Measurements from ENCODE around the gene ADAMTS2. TPM values are rescaled to one million over a fixed set of nuclear protein-coding genes. Genes with fewer than 3 reads are reported as not detected.

Gene ADAMTS2
- total RNA-seq, 3 donors from 2014 or later (not counting 1 experiment from before 2014, with no cell fraction given), result 0.28 TPM; not detected in 2

DNA sequence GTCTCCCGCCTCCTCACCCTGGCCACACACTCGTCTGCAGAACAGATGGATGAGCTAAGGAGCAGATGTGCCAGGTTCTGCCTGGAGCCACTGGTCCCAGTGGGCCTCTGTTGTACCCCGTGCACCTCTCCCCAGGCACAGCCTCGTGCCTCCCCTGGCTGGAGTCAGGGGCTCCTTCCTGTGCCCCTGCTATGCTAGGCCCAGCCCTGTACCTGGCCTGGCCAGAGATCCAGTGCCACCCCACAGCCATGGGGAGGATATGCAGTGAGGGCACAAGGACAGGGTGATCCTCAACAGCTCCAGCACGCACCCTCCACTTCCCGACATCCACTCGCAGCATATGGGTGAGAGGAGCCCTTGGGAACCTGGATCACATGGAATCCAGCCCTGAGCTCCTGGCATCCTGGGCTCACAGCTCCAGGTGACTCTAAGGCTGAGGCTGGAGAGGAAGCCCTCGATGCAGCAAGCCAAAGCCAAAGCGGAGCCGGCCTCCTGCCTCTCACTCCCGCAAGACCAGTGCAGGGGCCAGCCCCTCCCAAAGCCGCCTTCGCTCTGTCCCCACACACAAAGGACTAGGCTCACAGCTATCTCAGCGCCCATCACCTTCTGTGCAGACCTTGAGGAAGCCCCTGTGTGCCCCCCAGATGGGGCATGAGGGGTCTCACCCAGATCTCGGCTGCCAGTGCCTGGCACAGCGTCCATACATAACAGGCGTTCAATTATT lies 23.7 kb upstream of the ADAMTS2 start:
- no peaks in the 10 kb centered on the region for H3K27me3 Mint-ChIP-seq (ENCODE audit: low read depth in 2 of 2)
- 84% methylated on average over 17 of the region's 17 CpGs for WGBS (ENCODE audit: insufficient coverage)
- no peak overlapping the region for H3K4me3 Mint-ChIP-seq

DNA sequence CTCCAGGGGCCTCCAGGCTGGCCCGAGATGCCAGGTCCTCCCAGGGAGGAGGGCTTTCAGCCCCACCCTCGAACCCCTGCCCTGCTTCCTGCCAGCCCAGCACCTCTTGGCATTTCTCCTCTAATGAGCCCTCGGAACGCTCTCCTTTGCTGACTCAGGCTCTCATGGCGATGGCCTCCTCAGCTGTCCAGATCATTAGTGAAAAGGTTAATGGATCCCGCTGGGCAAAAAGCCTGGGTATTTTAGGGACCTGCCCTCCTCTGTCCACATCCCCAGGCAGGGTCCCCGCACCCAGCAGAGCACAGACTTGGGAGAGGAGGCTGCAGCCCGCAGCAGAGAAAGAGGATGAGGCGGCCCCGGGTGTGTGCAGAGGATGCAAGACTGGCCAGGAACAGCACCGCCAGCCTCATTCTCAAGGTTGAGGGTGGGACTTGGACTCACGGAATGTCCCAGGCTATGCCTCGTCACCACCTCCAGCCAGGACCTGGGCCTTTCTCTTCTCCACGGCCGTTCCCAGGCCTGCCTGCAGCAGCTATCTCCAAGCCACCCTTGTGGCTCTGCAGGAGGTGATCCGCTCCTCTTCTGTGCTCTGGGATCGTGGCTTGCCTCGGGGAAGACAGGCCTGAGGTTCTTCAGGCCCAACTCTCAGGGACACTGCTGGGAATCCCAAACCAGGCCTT lies 23.0 kb upstream of the ADAMTS2 start:
- no peak overlapping the region for H3K27ac ChIP-seq (ENCODE audit: low read length)
- H3K9me3 ChIP-seq (ENCODE audit: control insufficient read depth, insufficient read depth, low read length), result no peaks in the 10 kb centered on the region
- H3K4me1 ChIP-seq (ENCODE audit: control insufficient read depth, insufficient read depth, low read length), result no peaks in the 10 kb centered on the region
- 91% methylated on average over 18 of the region's 18 CpGs for WGBS (ENCODE audit: insufficient coverage)
- Mint-ChIP-seq H3K27me3 (ENCODE audit: low read depth in 2 of 2) (no peaks in the 10 kb centered on the region), H3K27ac (no peak overlapping the region), H3K4me3 (no peak overlapping the region), H3K36me3 (no peaks in the 10 kb centered on the region), H3K9me3 (no peaks in the 10 kb centered on the region), H3K4me1 (no peaks in the 10 kb centered on the region)
- no peak for ATAC-seq
- H3K27me3 ChIP-seq (ENCODE audit: control insufficient read depth, insufficient read depth, low read length), result no peaks in the 10 kb centered on the region
- H3K4me3 ChIP-seq (ENCODE audit: low read length), result no peak overlapping the region
- TF ChIP-seq, protein P1, sequence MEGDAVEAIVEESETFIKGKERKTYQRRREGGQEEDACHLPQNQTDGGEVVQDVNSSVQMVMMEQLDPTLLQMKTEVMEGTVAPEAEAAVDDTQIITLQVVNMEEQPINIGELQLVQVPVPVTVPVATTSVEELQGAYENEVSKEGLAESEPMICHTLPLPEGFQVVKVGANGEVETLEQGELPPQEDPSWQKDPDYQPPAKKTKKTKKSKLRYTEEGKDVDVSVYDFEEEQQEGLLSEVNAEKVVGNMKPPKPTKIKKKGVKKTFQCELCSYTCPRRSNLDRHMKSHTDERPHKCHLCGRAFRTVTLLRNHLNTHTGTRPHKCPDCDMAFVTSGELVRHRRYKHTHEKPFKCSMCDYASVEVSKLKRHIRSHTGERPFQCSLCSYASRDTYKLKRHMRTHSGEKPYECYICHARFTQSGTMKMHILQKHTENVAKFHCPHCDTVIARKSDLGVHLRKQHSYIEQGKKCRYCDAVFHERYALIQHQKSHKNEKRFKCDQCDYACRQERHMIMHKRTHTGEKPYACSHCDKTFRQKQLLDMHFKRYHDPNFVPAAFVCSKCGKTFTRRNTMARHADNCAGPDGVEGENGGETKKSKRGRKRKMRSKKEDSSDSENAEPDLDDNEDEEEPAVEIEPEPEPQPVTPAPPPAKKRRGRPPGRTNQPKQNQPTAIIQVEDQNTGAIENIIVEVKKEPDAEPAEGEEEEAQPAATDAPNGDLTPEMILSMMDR (IDR thresholded peaks at IDR 0.05), result no peak
- no peaks in the 10 kb centered on the region for H3K36me3 ChIP-seq (ENCODE audit: control insufficient read depth, insufficient read depth, low read length)
- intact Hi-C loops (cut with micrococcal nuclease), result no loop called here
- no peak for DNase-seq

More for the DNA sequence above, 23.7 kb upstream of the ADAMTS2 start:
- H3K27me3 ChIP-seq (ENCODE audit: control insufficient read depth, insufficient read depth, low read length), result no peaks in the 10 kb centered on the region
- no peaks in the 10 kb centered on the region for H3K9me3 ChIP-seq (ENCODE audit: control insufficient read depth, insufficient read depth, low read length)
- no peaks in the 10 kb centered on the region for H3K36me3 ChIP-seq (ENCODE audit: control insufficient read depth, insufficient read depth, low read length)
- ATAC-seq, result no peak
- no peaks in the 10 kb centered on the region for H3K4me1 Mint-ChIP-seq
- intact Hi-C loops (cut with micrococcal nuclease), result no loop called here
- no peaks in the 10 kb centered on the region for H3K4me1 ChIP-seq (ENCODE audit: control insufficient read depth, insufficient read depth, low read length)
- no peak overlapping the region for H3K27ac ChIP-seq (ENCODE audit: low read length)
- DNase-seq, result no peak
- no peak overlapping the region for H3K4me3 ChIP-seq (ENCODE audit: low read length)
- H3K36me3 Mint-ChIP-seq, result no peaks in the 10 kb centered on the region
- no peaks in the 10 kb centered on the region for H3K9me3 Mint-ChIP-seq
- no peak overlapping the region for H3K27ac Mint-ChIP-seq
- TF ChIP-seq, protein P1 (IDR thresholded peaks at IDR 0.05), result no peak

DNA sequence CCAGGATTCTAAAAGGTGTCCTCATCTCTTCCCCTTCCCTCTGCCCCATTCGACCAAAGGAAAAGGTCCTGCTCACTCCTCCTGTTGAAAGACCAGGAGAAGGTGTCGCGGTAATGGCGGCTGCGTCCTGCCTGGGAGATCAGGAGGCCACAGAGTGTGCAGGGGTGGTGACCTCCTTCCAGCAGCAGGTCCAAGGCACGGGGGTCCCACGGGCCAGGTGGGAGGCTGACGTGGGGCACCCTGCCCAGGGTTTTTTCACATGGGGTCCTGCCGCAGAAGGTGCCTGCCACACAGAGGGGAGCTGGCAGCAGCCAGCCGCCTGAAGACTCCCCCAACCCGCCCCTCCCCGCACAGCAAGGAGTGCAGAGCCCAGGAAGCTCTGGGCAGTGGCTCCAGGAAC lies 22.2 kb upstream of the ADAMTS2 start:
- no peaks in the 10 kb centered on the region for H3K4me1 ChIP-seq (ENCODE audit: control insufficient read depth, insufficient read depth, low read length)
- Mint-ChIP-seq H3K4me1 (no peaks in the 10 kb centered on the region), H3K27me3 (ENCODE audit: low read depth in 2 of 2) (no peaks in the 10 kb centered on the region), H3K9me3 (no peaks in the 10 kb centered on the region), H3K27ac (no peak overlapping the region), H3K36me3 (no peaks in the 10 kb centered on the region), H3K4me3 (no peak overlapping the region)
- H3K27me3 ChIP-seq (ENCODE audit: control insufficient read depth, insufficient read depth, low read length), result no peaks in the 10 kb centered on the region
- DNase-seq (no peak), ATAC-seq (no peak)
- intact Hi-C loops (cut with micrococcal nuclease), result no loop called here
- H3K27ac ChIP-seq (ENCODE audit: low read length), result no peak overlapping the region
- no peaks in the 10 kb centered on the region for H3K9me3 ChIP-seq (ENCODE audit: control insufficient read depth, insufficient read depth, low read length)
- 90% methylated on average over 12 of the region's 12 CpGs for WGBS (ENCODE audit: insufficient coverage)
- no peak overlapping the region for H3K4me3 ChIP-seq (ENCODE audit: low read length)
- no peaks in the 10 kb centered on the region for H3K36me3 ChIP-seq (ENCODE audit: control insufficient read depth, insufficient read depth, low read length)
- TF ChIP-seq, protein P1 (IDR thresholded peaks at IDR 0.05), result no peak

Data from natural killer cell (primary cell).